Right cardiac atrium (tissue), 5 donors: Measurements from ENCODE around the gene ARHGAP15. TPM values are rescaled to one million over a fixed set of nuclear protein-coding genes. Genes with fewer than 3 reads are reported as not detected.
A peak's percentile ranks its signal among the peaks of the same experiment; 100 is the strongest.

Source experiments
- ATAC-seq, 2 donors: fragments of 200-7000 bp; cut with Tn5 transposase; one replicate each; pipeline versions ENCODE4 v1.8.0 to v1.9.1; 2020; ENCODE audit warnings: moderate library complexity in 2 of 2, mild to moderate bottlenecking in 1 of 2
- DNase-seq, 3 donors: peaks; one replicate each; pipeline ENCODE4 v3.0.0-alpha.2; 2020
- H3K27ac ChIP-seq: one replicate; pipeline ENCODE4 v1.5.1; 2013; ENCODE audit warnings: mild to moderate bottlenecking, low read length, control low read depth, moderate library complexity
- H3K27me3 ChIP-seq: one replicate; pipeline ENCODE4 v1.6.1; 2013; ENCODE audit not compliant: control insufficient read depth, insufficient read depth
- H3K4me1 ChIP-seq: one replicate; pipeline ENCODE4 v1.6.1; 2013; ENCODE audit warnings: low read length; ENCODE audit not compliant: control insufficient read depth, insufficient read depth
- H3K4me3 ChIP-seq: one replicate; pipeline ENCODE4 v1.5.1; 2013; ENCODE audit warnings: low read length, control low read depth
- H3K9me3 ChIP-seq: one replicate; pipeline ENCODE4 v1.6.1; 2013; ENCODE audit warnings: low read length; ENCODE audit not compliant: control insufficient read depth
- whole genome bisulfite sequencing: extraction: QIAGEN DNeasy Blood & Tissue Kit; methylation state at CpG from one replicate; pipeline ENCODE4 v1.1.7; 2013; 5-methylcytosine and 5-hydroxymethylcytosine counted together
- intact Hi-C, 4 donors: fragments of 100-400 bp; cut with DNase I; formaldehyde crosslinking; loops; one replicate each; pipeline versions ENCODE4 v1.11.0 to v1.14.0; 2022 to 2023
- polyA plus RNA-seq: library from polyadenylated mRNA; stranded (reverse); fragments of 200-250 nt; gene quantifications from one replicate; pipeline ENCODE4 v1.2.3, GENCODE V29; 2013
- total RNA-seq, 4 donors: library from RNA; stranded (reverse); fragmentation: NEBNext Ultra II Directional; extraction: Animal tissue kit (Norgen Biotek cat#: 25700); gene quantifications; one replicate each; pipeline ENCODE4 v1.2.1, GENCODE V29; 2021
- donor health status: healthy with polysubstance abuse.
- donor health status: DM: no; HTN: yes; CAD: no.
- donor health status: DM: no; HTN: no; CAD: no.
- donor health status: DM: no; HTN: yes; CAD: no; lungs with severe emphysema.
- donor health status: DM: yes; HTN: yes; CAD: no.

Gene ARHGAP15
- total and polyA plus RNA-seq, 5 donors, result 4.5 to 8.4 (median 6.5) TPM

GRCh38 chr2:143157418-143157817, 28.2 kb downstream of the ARHGAP15 start:
- no peak for DNase-seq
- intact Hi-C loops, result no loop called here

DNA sequence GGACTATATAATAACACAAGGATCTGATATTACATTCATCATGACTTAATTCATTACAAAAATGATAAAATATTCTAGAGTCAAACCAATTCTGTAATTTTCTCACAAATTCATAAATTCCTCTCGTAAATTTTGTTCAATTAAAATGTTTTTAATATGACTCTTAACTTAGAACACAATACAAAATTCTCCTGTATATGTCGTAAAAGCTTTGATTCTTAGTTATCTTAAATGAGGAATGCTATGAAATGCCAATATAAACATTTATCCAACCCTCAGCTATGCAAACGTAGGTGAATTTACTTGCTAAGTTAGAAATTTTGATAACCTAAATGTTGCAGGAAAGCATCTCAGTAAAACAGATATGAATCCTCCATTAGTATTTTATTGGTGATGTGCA, 28.9 kb downstream of the ARHGAP15 start:
- Histone ChIP-seq H3K4me3 (no peak overlapping the region), H3K27me3 (no peaks in the 10 kb centered on the region), H3K9me3 (no peaks in the 10 kb centered on the region), H3K4me1 (peaks cover 1% of the 10 kb centered on the region), H3K27ac (no peak overlapping the region)
- WGBS, result 60% methylated on average over 3 of the region's 3 CpGs
- ATAC-seq, result no peak
- intact Hi-C loops, result no loop called here
- DNase-seq, result no peak

More at GRCh38 chr2:143157418-143157817, 28.2 kb downstream of the ARHGAP15 start:
- WGBS, result 50% methylated on average over 3 of the region's 3 CpGs
- H3K27me3 ChIP-seq, result no peaks in the 10 kb centered on the region
- H3K9me3 ChIP-seq, result no peaks in the 10 kb centered on the region
- H3K4me1 ChIP-seq, result peaks cover 1% of the 10 kb centered on the region
- ATAC-seq, result no peak
- H3K4me3 ChIP-seq, result no peak overlapping the region
- H3K27ac ChIP-seq, result no peak overlapping the region

DNA sequence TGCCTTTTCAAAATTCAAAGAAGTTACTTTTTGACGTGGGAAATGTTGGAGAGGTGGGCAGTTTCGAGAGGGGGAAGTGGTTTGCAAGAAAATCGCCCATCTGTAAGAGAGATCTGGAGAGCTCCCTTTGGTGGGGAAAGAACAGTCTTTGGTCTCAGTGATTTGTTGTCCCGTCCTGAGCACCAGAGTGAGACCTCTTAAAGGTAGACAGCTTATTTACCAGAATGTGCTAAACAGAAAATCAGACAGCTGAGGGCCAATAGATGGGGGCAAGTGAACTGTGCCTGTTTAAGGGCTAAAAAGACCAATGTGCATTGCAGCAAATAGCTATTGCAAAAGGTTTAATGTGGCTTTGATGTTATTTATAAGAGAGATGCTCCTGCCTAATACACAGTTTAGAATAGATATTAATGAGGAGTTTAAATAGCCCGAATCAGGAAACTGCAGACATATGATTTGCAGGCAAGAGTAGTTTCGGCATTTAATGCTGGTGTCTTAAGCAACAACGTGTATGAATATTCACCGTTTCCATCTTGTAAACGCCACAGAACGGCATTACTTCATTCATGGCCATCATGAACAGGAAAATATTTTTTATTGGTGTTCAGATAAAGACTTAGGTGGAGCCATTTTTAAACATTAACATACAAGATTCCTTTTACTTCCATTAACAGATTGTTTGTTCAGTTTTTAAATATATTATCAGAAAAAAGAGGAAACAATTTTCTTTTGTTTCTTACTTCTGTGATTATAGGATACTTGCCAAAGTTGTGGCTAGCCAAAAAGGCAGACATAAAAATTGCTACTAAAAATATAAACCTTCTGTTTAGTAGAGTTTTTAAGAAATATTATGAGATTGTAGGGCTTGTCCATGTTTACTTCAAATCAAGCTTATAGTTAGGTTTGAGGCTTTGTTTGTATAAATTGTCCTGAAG, 29.6 kb downstream of the ARHGAP15 start:
- no peak overlapping the region for H3K4me3 ChIP-seq
- WGBS, result 53% methylated on average over 10 of the region's 10 CpGs
- ATAC-seq, result no peak
- no peaks in the 10 kb centered on the region for H3K9me3 ChIP-seq
- H3K27me3 ChIP-seq, result no peaks in the 10 kb centered on the region
- no peak overlapping the region for H3K27ac ChIP-seq
- intact Hi-C loops, result no loop called here
- peaks cover 1% of the 10 kb centered on the region for H3K4me1 ChIP-seq
- DNase-seq, result no peak

DNA sequence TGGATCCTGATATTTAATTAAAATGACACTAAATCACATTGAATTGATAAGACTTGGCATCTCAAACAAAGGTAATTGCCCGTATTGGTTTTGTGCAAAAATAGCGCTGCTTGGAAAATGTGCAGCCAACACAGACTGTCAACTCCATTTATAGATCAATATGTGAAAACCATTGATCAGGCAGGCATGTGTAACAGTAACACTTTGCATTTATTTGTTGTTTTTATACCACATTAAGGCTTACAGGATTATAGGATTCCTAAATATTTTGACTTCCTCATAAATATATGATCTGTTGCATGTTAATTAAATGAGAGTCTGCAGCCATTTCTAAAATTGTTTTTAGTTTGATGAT, 30.2 kb downstream of the ARHGAP15 start:
- H3K4me3 ChIP-seq, result no peak overlapping the region
- H3K9me3 ChIP-seq, result no peaks in the 10 kb centered on the region
- intact Hi-C loops, result no loop called here
- ATAC-seq, result no peak
- no peak for DNase-seq
- H3K4me1 ChIP-seq, result peaks cover 1% of the 10 kb centered on the region
- 66% methylated on average over 2 of the region's 2 CpGs for WGBS
- H3K27ac ChIP-seq, result no peak overlapping the region
- H3K27me3 ChIP-seq, result no peaks in the 10 kb centered on the region

GRCh38 chr2:143160732-143161707, 31.8 kb downstream of the ARHGAP15 start:
- ATAC-seq, result no peak
- Histone ChIP-seq H3K27me3 (no peaks in the 10 kb centered on the region), H3K9me3 (no peaks in the 10 kb centered on the region), H3K4me1 (peaks cover 1% of the 10 kb centered on the region), H3K27ac (no peak overlapping the region), H3K4me3 (no peak overlapping the region)
- intact Hi-C loops, result loop anchor here in 2 of 4 donors (5.0 kb wide), 1 partner anchor 61 kb away; no protein-coding TSS in a partner anchor
- DNase-seq, result no peak
- 82% methylated on average over 8 of the region's 8 CpGs for WGBS

DNA sequence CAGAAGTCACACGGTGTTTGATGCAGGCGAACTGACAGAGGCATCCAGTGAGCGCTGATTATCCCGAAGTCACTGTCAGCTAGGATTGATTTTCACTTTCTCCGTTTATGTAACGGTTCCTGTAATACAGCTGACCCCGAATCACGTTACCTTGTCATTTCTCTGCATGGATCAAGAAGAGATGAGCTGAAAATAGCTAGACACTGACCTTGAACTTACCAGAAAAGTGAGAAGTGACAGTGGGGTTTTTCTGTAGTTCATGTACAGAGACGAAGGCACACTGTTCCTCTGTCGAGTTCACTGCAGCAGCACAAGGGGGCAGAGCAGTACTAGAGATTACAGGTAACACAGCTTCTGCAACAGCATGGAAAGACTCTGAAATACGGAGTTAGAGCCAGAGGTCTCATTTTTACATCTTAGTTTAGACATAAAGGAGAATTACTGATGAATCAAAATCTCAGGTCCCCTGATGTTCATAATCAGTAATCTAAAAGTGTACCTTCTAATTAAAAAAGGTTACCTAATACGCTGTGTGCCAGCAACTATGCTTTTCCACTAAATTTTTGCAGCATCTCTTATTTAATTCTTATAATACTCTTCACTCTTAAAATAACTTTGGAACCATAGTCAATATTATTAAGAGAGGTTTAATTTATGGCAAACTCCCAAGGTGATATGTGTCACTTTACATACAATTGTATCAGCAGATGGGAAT, 33.1 kb downstream of the ARHGAP15 start:
- no peak overlapping the region for H3K27ac ChIP-seq
- H3K4me1 ChIP-seq, result no peaks in the 10 kb centered on the region
- no peaks in the 10 kb centered on the region for H3K27me3 ChIP-seq
- H3K9me3 ChIP-seq, result no peaks in the 10 kb centered on the region
- intact Hi-C loops, result loop anchor here in 2 of 4 donors (5.0 kb wide), 1 partner anchor 60 kb away; no protein-coding TSS in a partner anchor
- 51% methylated on average over 12 of the region's 12 CpGs for WGBS
- H3K4me3 ChIP-seq, result no peak overlapping the region
- peak; percentile 11 to 56 (median 38) for DNase-seq
- ATAC-seq, result peak; percentile 72 to 78

DNA sequence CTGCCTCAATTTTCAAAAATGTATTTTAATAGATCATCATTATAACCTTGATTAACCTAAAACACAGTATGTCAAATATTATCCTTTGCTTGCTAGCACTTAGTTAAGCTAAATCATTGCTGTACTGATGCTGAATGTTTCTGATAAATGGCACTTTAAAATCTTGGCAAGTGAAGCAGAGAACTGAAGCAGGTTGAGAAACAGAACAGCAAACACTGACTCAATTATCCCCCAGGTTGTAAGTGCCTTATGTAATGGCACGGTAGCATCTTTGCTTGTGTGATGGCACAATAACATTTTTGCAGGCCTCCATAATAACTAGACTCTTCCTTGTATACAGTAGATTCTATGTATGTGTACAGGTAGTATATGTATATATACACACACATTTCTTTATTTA, 33.8 kb downstream of the ARHGAP15 start:
- Histone ChIP-seq H3K9me3 (no peaks in the 10 kb centered on the region), H3K27me3 (no peaks in the 10 kb centered on the region), H3K4me1 (no peaks in the 10 kb centered on the region), H3K4me3 (no peak overlapping the region), H3K27ac (no peak overlapping the region)
- DNase-seq, result no peak
- 82% methylated on average over 1 of the region's 1 CpG for WGBS
- intact Hi-C loops, result loop anchor here in 2 of 4 donors (5.0 kb wide), 1 partner anchor 59 kb away; no protein-coding TSS in a partner anchor
- ATAC-seq, result no peak

- intact Hi-C loops, result loop anchor here in 2 of 4 donors (5.0 kb wide), 1 partner anchor 59 kb away; no protein-coding TSS in a partner anchor
- Histone ChIP-seq H3K27me3 (no peaks in the 10 kb centered on the region), H3K9me3 (no peaks in the 10 kb centered on the region), H3K4me3 (no peak overlapping the region), H3K27ac (no peak overlapping the region), H3K4me1 (no peaks in the 10 kb centered on the region)
- DNase-seq, result no peak
- 90% methylated on average over 4 of the region's 4 CpGs for WGBS
- no peak for ATAC-seq
Measured at GRCh38 chr2:143163499-143163898, 34.3 kb downstream of the ARHGAP15 start.

DNA sequence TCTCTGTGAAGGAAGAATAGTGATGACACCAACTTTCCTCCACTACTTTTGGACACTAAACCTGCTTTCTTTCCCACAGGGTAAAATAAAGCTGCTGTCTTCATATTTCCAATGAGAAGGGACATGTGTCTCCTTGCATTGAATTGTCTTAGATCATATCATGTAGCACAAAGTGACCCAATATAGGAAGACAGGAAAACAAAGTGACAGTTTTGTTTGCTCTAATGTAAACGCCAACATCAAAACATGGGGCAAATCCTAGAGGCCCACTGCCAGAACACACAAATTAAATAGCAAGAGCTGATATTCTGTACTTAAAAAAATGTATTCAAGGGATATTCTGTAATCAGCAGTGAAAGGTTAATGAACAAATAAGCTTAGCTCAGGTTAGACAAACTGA, 36.1 kb downstream of the ARHGAP15 start:
- no peak for DNase-seq
- H3K4me3 ChIP-seq, result no peak overlapping the region
- H3K4me1 ChIP-seq, result no peaks in the 10 kb centered on the region
- no peaks in the 10 kb centered on the region for H3K9me3 ChIP-seq
- intact Hi-C loops, result no loop called here
- no peaks in the 10 kb centered on the region for H3K27me3 ChIP-seq
- WGBS, result 67% methylated on average over 1 of the region's 1 CpG
- H3K27ac ChIP-seq, result no peak overlapping the region
- no peak for ATAC-seq

- intact Hi-C loops, result no loop called here
- ATAC-seq (no peak), DNase-seq (no peak)
- no peaks in the 10 kb centered on the region for H3K27me3 ChIP-seq
- 80% methylated on average over 1 of the region's 1 CpG for WGBS
- H3K27ac ChIP-seq, result no peak overlapping the region
- no peaks in the 10 kb centered on the region for H3K9me3 ChIP-seq
- H3K4me1 ChIP-seq, result no peaks in the 10 kb centered on the region
- H3K4me3 ChIP-seq, result no peak overlapping the region
Measured at GRCh38 chr2:143169105-143169504, 39.9 kb downstream of the ARHGAP15 start.
